MM.1S (cell line): ENCODE data around the gene PLA2G15.

Experiments used
- DNase-seq: peaks from one replicate; pipeline ENCODE4 v3.0.0-alpha.2; 2015
- H2AFZ ChIP-seq: fragments of 300-600 bp; sonication (generic); 2 replicates; pipeline ENCODE4 v1.6.0; 2016; ENCODE audit warnings: antibody characterized with exemption, low read length
- H3F3A ChIP-seq: fragments of 300-600 bp; sonication (generic); 2 replicates; pipeline ENCODE4 v1.6.1; 2016; ENCODE audit warnings: mild to moderate bottlenecking, antibody characterized with exemption, low read length, moderate library complexity, mixed read lengths; ENCODE audit not compliant: insufficient read depth
- H3K27ac ChIP-seq: fragments of 300-600 bp; sonication (generic); 2 replicates; pipeline ENCODE4 v1.5.1; 2016; ENCODE audit warnings: mild to moderate bottlenecking, low read length
- H3K27me3 ChIP-seq: fragments of 300-600 bp; sonication (generic); replicated peaks from 2 replicates; pipeline ENCODE4 v1.6.0; 2016; ENCODE audit warnings: low read length; ENCODE audit not compliant: insufficient read depth
- H3K36me3 ChIP-seq: fragments of 300-600 bp; sonication (generic); replicated peaks from 2 replicates; pipeline ENCODE4 v1.6.1; 2016; ENCODE audit warnings: mild to moderate bottlenecking, low read length, mixed read lengths; ENCODE audit not compliant: insufficient read depth
- H3K4me1 ChIP-seq: fragments of 300-600 bp; sonication (generic); 2 replicates; pipeline ENCODE4 v1.6.1; 2016; ENCODE audit warnings: low read length, mixed read lengths
- H3K4me2 ChIP-seq: fragments of 300-600 bp; sonication (generic); 2 replicates; pipeline ENCODE4 v1.6.0; 2016; ENCODE audit warnings: low read depth, low read length
- H3K4me3 ChIP-seq: fragments of 300-600 bp; sonication (generic); 2 replicates; pipeline ENCODE4 v1.5.1; 2016; ENCODE audit warnings: low read length, mixed read lengths
- H3K79me2 ChIP-seq: fragments of 300-600 bp; sonication (generic); 2 replicates; pipeline ENCODE4 v1.6.1; 2016; ENCODE audit warnings: mixed run types, low read length, mixed read lengths
- H3K9ac ChIP-seq: fragments of 300-600 bp; sonication (generic); 2 replicates; pipeline ENCODE4 v1.6.1; 2016; ENCODE audit warnings: low read length, mixed read lengths
- H3K9me2 ChIP-seq: fragments of 300-600 bp; sonication (generic); replicated peaks from 2 replicates; pipeline ENCODE4 v1.6.1; 2016; ENCODE audit warnings: mild to moderate bottlenecking, low read length, mixed read lengths; ENCODE audit not compliant: insufficient read depth
- H3K9me3 ChIP-seq: fragments of 300-600 bp; sonication (generic); replicated peaks from 2 replicates; pipeline ENCODE4 v1.6.1; 2016; ENCODE audit warnings: mild to moderate bottlenecking, low read length, mixed read lengths; ENCODE audit not compliant: insufficient read depth
- H4K20me1 ChIP-seq: fragments of 300-600 bp; sonication (generic); 2 replicates; pipeline ENCODE4 v1.6.1; 2016; ENCODE audit warnings: mild to moderate bottlenecking, low read length, moderate library complexity, mixed read lengths; ENCODE audit not compliant: insufficient read depth
- EZH2 ChIP-seq: fragments of 300-600 bp; sonication (generic); optimal IDR thresholded peaks from 2 replicates; pipeline ENCODE3; 2017; ENCODE audit warnings: low read depth, mild to moderate bottlenecking, antibody characterized with exemption, low read length, mixed read lengths
- EZH2phosphoT487 ChIP-seq: fragments of 300-600 bp; sonication (generic); IDR thresholded peaks from 2 replicates; pipeline ENCODE4 v1.6.1; 2018; ENCODE audit warnings: antibody characterized with exemption, low read length
- TF ChIP-seq, protein P1 (sequence below): fragments of 300-600 bp; sonication (generic); IDR thresholded peaks from 2 replicates; pipeline ENCODE4 v1.5.1; 2016; ENCODE audit warnings: antibody characterized with exemption, low read length, mixed read lengths

The PLA2G15 gene

DNA sequence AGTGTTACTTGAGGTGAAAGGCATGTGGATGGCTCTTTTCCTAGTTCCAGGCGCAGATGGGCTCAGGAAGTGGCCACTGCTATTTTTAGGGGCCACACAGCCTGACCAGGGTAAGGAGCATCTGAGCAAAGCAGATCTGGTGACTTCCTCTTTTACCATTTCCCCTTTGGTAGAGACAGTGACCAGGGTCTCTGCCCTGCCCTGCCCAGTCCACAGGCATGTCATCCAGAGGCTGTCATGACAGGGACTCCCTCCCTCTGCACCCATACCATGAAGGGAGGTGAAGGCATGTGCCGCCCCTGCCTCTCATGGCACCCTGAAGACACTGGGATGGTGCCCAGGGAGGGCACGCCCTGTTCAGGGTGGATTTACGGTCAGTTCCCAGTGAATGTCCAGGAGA lies 2.2 kb downstream of the PLA2G15 start:
- H3K4me2 ChIP-seq, result peak overlapping the region; percentile 95

DNA sequence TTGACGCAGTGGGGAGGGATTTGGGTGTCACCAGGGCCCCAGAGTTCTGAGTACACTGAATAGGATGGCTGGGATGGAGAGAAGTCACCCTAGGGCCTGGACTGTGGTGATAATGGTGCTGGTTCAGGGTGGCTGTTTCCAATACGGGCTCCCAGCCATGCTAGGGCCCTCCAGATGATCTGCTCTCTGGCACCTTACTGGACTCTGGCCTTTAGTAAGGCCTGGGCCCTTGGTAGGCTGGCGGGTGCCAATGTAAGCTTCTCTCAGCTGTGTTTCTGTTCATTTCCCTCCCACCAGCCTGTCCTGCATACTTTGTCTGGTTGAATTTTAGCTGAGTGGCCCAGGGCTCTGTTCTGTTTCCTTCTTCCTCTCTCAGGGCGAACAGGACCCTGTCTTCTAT lies 2.8 kb downstream of the PLA2G15 start:
- peaks cover 62% of the 10 kb centered on the region for H3K79me2 ChIP-seq
- H3K36me3 ChIP-seq, result no peaks in the 10 kb centered on the region
- H3K4me3 ChIP-seq, result peak overlapping the region; percentile 96
- H3K9me3 ChIP-seq, result no peaks in the 10 kb centered on the region
- H3K9ac ChIP-seq, result peak overlapping the region; percentile 74; the same call in 1 of the 2 replicates
- no peaks in the 10 kb centered on the region for H3K9me2 ChIP-seq
- no peaks in the 10 kb centered on the region for H3K27me3 ChIP-seq
- no peak overlapping the region for H2AFZ ChIP-seq
- peak overlapping the region; percentile 22; the same call in 1 of the 2 replicates for H3K27ac ChIP-seq
- peak overlapping the region; percentile 95 for H3K4me2 ChIP-seq
- peaks cover 59% of the 10 kb centered on the region for H3K4me1 ChIP-seq
- peaks cover 32% of the 10 kb centered on the region for H3F3A ChIP-seq
- TF ChIP-seq, protein P1, sequence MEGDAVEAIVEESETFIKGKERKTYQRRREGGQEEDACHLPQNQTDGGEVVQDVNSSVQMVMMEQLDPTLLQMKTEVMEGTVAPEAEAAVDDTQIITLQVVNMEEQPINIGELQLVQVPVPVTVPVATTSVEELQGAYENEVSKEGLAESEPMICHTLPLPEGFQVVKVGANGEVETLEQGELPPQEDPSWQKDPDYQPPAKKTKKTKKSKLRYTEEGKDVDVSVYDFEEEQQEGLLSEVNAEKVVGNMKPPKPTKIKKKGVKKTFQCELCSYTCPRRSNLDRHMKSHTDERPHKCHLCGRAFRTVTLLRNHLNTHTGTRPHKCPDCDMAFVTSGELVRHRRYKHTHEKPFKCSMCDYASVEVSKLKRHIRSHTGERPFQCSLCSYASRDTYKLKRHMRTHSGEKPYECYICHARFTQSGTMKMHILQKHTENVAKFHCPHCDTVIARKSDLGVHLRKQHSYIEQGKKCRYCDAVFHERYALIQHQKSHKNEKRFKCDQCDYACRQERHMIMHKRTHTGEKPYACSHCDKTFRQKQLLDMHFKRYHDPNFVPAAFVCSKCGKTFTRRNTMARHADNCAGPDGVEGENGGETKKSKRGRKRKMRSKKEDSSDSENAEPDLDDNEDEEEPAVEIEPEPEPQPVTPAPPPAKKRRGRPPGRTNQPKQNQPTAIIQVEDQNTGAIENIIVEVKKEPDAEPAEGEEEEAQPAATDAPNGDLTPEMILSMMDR, result no peak
- TF ChIP-seq EZH2, result no peak
- no peak for TF ChIP-seq EZH2phosphoT487
- DNase-seq, result no peak
- H4K20me1 ChIP-seq, result no peaks in the 10 kb centered on the region

More for the DNA sequence above, 2.2 kb downstream of the PLA2G15 start:
- Histone ChIP-seq H3K9me2 (no peaks in the 10 kb centered on the region), H3K4me1 (peaks cover 53% of the 10 kb centered on the region), H3K27me3 (no peaks in the 10 kb centered on the region), H3K79me2 (peaks cover 59% of the 10 kb centered on the region), H2AFZ (no peak overlapping the region), H3K27ac (peak overlapping the region; percentile 22; the same call in 1 of the 2 replicates), H3K36me3 (no peaks in the 10 kb centered on the region), H3K9me3 (no peaks in the 10 kb centered on the region), H4K20me1 (no peaks in the 10 kb centered on the region), H3F3A (peaks cover 27% of the 10 kb centered on the region), H3K9ac (peak overlapping the region; percentile 74; the same call in 1 of the 2 replicates), H3K4me3 (peak overlapping the region; percentile 96)
- no peak for DNase-seq
- TF ChIP-seq, protein P1, result no peak
- TF ChIP-seq EZH2phosphoT487 (no peak), EZH2 (no peak)

DNA sequence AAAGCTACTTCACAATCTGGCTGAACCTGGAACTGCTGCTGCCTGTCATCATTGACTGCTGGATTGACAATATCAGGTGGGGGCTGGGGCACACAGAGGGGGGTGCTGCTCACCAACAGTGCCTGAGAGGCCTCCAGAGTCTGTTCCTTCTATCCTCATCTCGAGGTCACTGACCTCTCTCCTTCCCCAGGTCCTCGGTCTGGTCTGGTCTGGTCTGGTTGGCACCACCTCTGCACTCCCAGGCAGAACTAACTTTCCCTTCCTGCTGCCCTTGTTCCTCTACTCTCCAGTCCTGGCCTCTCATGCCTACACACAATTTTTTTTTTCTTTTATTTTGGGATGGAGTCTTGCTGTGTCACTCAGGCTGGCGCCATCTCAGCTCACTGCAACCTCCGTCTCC lies 4.2 kb downstream of the PLA2G15 start:
- Histone ChIP-seq H2AFZ (no peak overlapping the region), H3K36me3 (no peaks in the 10 kb centered on the region), H3K9me3 (no peaks in the 10 kb centered on the region), H3K9me2 (no peaks in the 10 kb centered on the region), H3K4me3 (no peak overlapping the region), H4K20me1 (no peaks in the 10 kb centered on the region), H3K27me3 (no peaks in the 10 kb centered on the region), H3K4me1 (peaks cover 72% of the 10 kb centered on the region), H3F3A (peaks cover 40% of the 10 kb centered on the region), H3K79me2 (peaks cover 71% of the 10 kb centered on the region), H3K27ac (peak overlapping the region; percentile 100; the same call in 1 of the 2 replicates), H3K4me2 (0 out of 2 replicates have a peak overlapping the region, but pooled peaks have one; percentile 1), H3K9ac (no peak overlapping the region; the same call in 1 of the 2 replicates)
- TF ChIP-seq, protein P1, result no peak
- TF ChIP-seq EZH2, result no peak
- no peak for DNase-seq
